Hematopoietic multipotent progenitor cell treated with erythropoietin and hydrocortisone succinate and interleukin-3 and kit ligand, for 8 days (in vitro differentiated cells): ENCODE results near the gene SOBP.
A peak's percentile ranks its signal among the peaks of the same experiment; 100 is the strongest.
"Not testable (repeated sequence)": the region's sequence is repeated elsewhere in the genome, so short reads cannot be mapped to it uniquely, and the experiment has no call there.

Experiments used
- DNase-seq: peaks from one replicate; pipeline ENCODE4 v3.0.0-alpha.2; 2015

The SOBP gene

DNA sequence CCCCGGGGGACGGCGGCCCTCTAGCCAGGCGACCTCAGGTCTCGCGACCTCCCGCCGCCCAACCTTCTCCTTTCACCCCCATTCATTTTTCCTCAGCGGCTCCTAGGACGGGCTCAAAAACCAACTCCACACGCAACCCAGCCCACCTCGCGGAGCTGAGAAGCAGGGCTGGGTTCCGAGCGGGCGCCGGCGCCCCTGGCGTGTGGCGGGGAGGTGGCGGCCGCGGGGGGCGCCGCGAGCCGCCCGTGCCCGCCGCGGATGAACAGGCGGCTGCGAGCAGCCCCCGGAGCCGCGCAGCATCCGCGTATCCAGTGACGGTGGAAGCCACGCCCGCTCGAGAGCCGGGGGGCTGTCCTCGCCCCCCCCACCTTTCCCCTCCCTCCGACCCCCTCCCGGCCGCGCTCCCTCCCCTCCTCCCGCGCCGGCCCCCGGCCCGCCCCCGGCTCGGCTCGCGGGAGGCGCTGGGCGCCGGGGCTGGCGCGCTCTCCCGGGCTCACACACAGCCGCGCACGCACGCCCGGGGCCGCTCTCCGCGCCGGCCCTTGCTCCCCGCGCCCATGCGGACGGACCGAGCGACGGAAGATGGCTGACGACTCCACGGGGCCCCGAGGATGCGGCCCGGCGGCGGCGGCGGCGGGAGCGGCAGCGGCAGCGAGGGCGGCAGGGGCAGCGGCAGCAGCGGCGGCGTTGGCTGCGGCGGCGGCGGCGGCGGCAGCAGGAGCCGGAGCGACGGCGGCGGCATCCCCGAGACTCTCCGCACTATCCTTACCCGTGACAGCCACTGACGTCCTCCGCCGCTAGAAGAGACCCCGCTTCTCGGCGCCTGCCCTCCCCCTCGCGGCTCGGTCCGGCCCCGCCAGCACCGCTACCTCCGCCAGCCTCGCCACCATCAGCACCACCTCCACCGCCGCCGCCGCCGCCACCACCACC, at the start of gene SOBP:
TSS of gene SOBP (plus strand) at position 482 of the 930 bp plus-strand sequence. CDS start 500 bp downstream, outside the sequence.
- peak; percentile 15 for DNase-seq

DNA sequence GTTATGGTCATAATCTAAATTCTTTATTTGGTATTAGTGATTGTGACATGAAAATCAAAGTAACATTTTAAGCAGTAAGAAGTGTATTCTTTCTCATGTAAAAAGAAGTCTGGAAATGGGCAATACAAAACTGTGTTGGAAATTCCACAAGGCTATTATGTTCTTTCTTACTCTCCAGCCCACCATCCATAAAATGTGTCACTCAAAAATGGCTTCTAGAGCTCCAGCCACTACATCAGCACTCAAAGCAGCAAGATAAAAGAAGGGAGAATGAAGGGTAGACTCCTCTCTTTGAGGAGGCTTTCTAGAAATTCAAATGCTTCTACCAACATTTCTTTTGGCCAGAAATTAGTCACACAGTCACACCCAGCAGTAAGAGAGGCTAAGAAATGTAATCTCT, 49.0 kb upstream of the SOBP start:
- no peak for DNase-seq

GRCh38 chr6:107441682-107442081, 48.2 kb upstream of the SOBP start:
- DNase-seq, result no peak

- DNase-seq, result no peak
These were observed 46.8 kb upstream of the SOBP start for GRCh38 chr6:107442938-107443607.

DNA sequence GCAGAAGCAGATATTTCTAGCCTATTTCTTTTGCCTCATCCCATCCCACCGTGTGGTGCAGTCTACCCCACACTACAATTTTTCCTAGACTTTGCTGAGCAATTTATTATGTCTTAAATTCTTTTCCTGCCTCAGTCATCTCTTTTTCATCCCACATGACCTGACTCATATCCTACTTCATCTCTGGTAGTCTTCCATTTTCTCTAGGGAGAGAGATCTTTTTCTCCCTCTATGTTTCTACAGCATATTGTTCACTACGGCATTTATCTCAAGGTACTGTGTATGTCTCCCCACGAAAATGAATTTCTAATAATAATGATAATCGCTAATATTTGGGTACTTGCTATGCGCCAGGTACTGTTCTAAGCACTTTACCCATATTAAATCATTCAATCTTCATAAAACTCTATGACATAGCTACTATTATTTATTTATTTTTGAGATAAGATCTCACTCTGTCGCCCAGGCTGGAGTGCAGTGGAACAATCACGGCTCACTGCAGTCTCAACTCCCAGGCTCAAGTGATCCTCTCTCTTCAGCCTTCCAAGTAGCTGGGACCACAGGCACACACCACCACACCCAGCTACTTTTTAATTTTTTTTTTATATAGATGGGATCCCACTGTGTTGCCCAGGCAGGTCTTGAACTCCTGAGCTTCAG, 46.2 kb upstream of the SOBP start:
- no peak for DNase-seq

GRCh38 chr6:107444277-107444676, 45.6 kb upstream of the SOBP start:
- DNase-seq, result no peak

DNA sequence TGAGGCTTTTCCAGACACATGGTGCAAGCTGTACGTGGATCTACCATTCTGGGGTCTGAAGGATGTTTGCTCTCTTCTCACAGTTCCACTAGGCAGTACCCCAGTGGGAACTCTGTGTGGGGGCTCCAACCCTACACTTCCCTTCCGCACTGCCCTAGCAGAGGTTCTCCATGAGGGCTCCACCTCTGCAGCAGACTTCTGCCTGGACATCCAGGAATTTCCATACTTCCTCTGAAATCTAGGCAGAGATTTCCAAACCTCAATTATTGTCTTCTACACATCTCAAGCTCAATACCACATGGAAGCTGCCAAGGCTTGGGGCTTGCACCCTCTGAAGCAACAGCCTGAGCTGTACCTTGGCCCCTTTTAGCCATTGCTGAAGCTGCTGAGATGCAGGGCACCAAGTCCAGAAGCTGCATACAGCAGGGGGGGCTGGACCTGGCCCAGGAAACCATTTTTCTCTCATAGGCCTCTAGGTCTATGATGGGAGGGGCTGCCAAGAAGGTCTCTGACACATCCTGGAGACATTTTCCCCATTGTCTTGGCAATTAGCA, 42.2 kb upstream of the SOBP start:
- no peak for DNase-seq

GRCh38 chr6:107448776-107449175, 41.1 kb upstream of the SOBP start:
- no peak for DNase-seq

GRCh38 chr6:107458672-107459282, 31.1 kb upstream of the SOBP start:
- peak; percentile 40 for DNase-seq

GRCh38 chr6:107459283-107460082, 30.4 kb upstream of the SOBP start, which contains the start of gene PDSS2:
Gene PDSS2, minus strand, starts transcription at chr6:107459564. Its CDS starts 279 bp downstream, at chr6:107459285.
- DNase-seq, result peak; percentile 99

- no peak for DNase-seq
These were observed 29.8 kb upstream of the SOBP start for GRCh38 chr6:107460083-107460631.

GRCh38 chr6:107466062-107466461, 23.9 kb upstream of the SOBP start:
- no peak for DNase-seq

GRCh38 chr6:107470364-107470763, 19.6 kb upstream of the SOBP start:
- DNase-seq, result no peak

GRCh38 chr6:107473660-107474059, 16.3 kb upstream of the SOBP start:
- DNase-seq, result no peak

- DNase-seq, result not testable (repeated sequence)
These were observed 14.6 kb upstream of the SOBP start for GRCh38 chr6:107475360-107475759.

DNA sequence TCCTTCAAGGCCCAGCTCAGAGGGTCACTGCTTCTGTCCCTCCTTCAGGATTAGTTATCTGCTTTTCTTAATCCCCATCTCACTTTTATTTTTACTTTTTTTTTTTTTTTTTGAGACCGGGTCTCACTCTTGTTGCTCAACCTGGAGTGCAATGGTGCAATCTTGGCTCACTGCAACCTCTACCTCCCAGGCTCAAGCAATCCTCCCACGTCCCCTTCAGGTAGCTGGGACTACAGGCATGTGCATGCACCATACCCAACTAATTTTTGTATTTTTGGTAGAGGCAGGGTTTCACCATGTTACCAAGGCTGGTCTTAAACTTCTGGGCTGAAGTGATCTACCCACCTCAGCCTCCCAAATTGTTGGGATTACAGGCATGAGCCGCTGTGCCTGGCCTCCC, 14.1 kb upstream of the SOBP start:
- not testable (repeated sequence) for DNase-seq

GRCh38 chr6:107479089-107479690, 10.7 kb upstream of the SOBP start:
- DNase-seq, result no peak

- no peak for DNase-seq
These were observed 4.8 kb upstream of the SOBP start for GRCh38 chr6:107485157-107485556.

DNA sequence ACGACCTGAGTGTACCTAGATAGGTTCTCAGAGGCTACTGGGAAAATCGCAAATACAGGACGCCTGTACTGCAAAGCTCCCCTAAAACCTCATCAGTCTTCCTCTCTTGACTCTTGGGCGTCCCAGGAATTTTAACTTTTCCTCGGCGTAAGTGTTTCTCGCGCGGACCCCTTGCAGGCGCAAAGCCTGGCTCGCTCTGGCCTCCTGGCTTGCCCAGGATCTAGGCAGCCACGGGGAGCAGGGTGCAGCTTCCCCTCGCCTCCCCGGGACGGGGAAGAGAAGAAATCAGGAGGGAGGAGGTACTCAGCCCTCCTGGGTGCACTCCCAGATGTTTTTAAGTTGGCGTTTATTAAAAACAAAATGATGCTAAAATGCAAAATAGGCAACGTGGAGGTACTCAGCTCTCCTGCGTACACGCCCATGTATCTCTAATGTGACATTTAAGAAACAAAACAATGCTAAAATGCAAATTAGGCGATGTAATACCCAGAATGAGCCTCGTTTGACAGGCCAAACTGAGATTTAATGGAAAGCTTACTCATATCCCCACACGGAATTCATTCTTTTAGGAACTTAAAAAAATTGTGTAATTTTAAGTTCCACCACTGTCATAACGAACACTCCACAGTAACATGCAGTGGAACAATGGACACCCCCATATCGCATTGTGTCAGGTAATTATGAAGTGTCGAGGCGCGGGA, 1.6 kb upstream of the SOBP start:
- no peak for DNase-seq
